Liver (tissue), 9 donors: ENCODE data around the gene TM9SF3. TPM values are rescaled to one million over a fixed set of nuclear protein-coding genes. Genes with fewer than 3 reads are reported as not detected.

Experiments
- DNase-seq: peaks from one replicate; pipeline ENCODE4 v3.0.0-alpha.2; 2017; ENCODE audit warnings: low spot score
- H3K27ac ChIP-seq, 2 donors: one replicate each; pipeline ENCODE4 v1.7.0; 2013; ENCODE audit warnings: inconsistent platforms in 2 of 2, low read length in 2 of 2, control low read depth in 1 of 2, low read depth in 1 of 2, mild to moderate bottlenecking in 1 of 2
- H3K27me3 ChIP-seq, 4 donors: one replicate each; pipeline versions ENCODE4 v1.6.1 to v1.7.0; 2013; ENCODE audit warnings: low read length in 3 of 4, inconsistent platforms in 1 of 4, mild to moderate bottlenecking in 1 of 4, moderate library complexity in 1 of 4; ENCODE audit not compliant: control insufficient read depth in 4 of 4, insufficient read depth in 4 of 4
- H3K36me3 ChIP-seq, 4 donors: one replicate each; pipeline versions ENCODE4 v1.6.1 to v1.7.0; 2013; ENCODE audit warnings: low read length in 3 of 4, mild to moderate bottlenecking in 3 of 4, low read depth in 1 of 4, moderate library complexity in 1 of 4; ENCODE audit not compliant: control insufficient read depth in 4 of 4, insufficient read depth in 3 of 4
- H3K4me1 ChIP-seq, 4 donors: one replicate each; pipeline versions ENCODE4 v1.6.1 to v1.7.0; 2013; ENCODE audit warnings: low read length in 3 of 4, mild to moderate bottlenecking in 3 of 4, moderate library complexity in 1 of 4; ENCODE audit not compliant: control insufficient read depth in 4 of 4, insufficient read depth in 4 of 4
- H3K4me3 ChIP-seq, 3 donors: one replicate each; pipeline versions ENCODE4 v1.6.1 to v1.7.0; 2013; ENCODE audit warnings: low read length in 3 of 3, control low read depth in 1 of 3, low read depth in 1 of 3, mild to moderate bottlenecking in 1 of 3
- H3K9ac ChIP-seq, 2 donors: one replicate each; pipeline ENCODE4 v1.7.0; 2013; ENCODE audit warnings: low read length in 2 of 2, mild to moderate bottlenecking in 2 of 2, moderate library complexity in 2 of 2, control low read depth in 1 of 2, low read depth in 1 of 2
- H3K9me3 ChIP-seq, 4 donors: one replicate each; pipeline versions ENCODE4 v1.6.1 to v1.7.0; 2013; ENCODE audit warnings: low read length in 3 of 4; ENCODE audit not compliant: control insufficient read depth in 4 of 4
- FOXA2 ChIP-seq: IDR thresholded peaks from 2 replicates; pipeline ENCODE4 v1.6.1; 2016; ENCODE audit warnings: antibody characterized with exemption
- GABPA ChIP-seq, 2 donors: IDR thresholded peaks in 1 of 2; conservative IDR thresholded peaks in 1 of 2; 2 replicates each; pipeline ENCODE4 v1.6.1; 2016; ENCODE audit warnings: antibody characterized with exemption in 2 of 2, mild to moderate bottlenecking in 1 of 2, moderate library complexity in 1 of 2
- HNF4A ChIP-seq, 2 donors: conservative IDR thresholded peaks; 2 replicates each; pipeline ENCODE4 v1.6.1; 2016; ENCODE audit warnings: antibody characterized with exemption in 2 of 2, mild to moderate bottlenecking in 2 of 2
- HNF4G ChIP-seq: IDR thresholded peaks from 2 replicates; pipeline ENCODE4 v1.6.1; 2016; ENCODE audit warnings: antibody characterized with exemption
- JUND ChIP-seq, 2 donors: IDR thresholded peaks; 2 replicates each; pipeline ENCODE4 v1.6.1; 2016; ENCODE audit warnings: antibody characterized with exemption in 2 of 2
- NR2F2 ChIP-seq: IDR thresholded peaks from 2 replicates; pipeline ENCODE4 v1.6.1; 2016; ENCODE audit warnings: antibody characterized with exemption
- RAD21 ChIP-seq, 2 donors: IDR thresholded peaks; 2 replicates each; pipeline ENCODE4 v1.6.1; 2016; ENCODE audit warnings: antibody characterized with exemption in 2 of 2, mild to moderate bottlenecking in 2 of 2
- RXRA ChIP-seq, 2 donors: IDR thresholded peaks; 2 replicates each; pipeline ENCODE4 v1.6.1; 2017 to 2018; ENCODE audit warnings: antibody characterized with exemption in 2 of 2, mild to moderate bottlenecking in 1 of 2
- SP1 ChIP-seq: IDR thresholded peaks from 2 replicates; pipeline ENCODE4 v1.6.1; 2018; ENCODE audit warnings: antibody characterized with exemption, mild to moderate bottlenecking
- TAF1 ChIP-seq: conservative IDR thresholded peaks from 2 replicates; pipeline ENCODE4 v1.6.1; 2016; ENCODE audit warnings: antibody characterized with exemption, mild to moderate bottlenecking
- YY1 ChIP-seq: IDR thresholded peaks from 2 replicates; pipeline ENCODE4 v1.6.1; 2016; ENCODE audit warnings: antibody characterized with exemption, mild to moderate bottlenecking
- WGBS: extraction: QIAGEN DNeasy Blood & Tissue Kit; methylation state at CpG from one replicate; pipeline ENCODE4 v1.1.7; 2013; 5-methylcytosine and 5-hydroxymethylcytosine counted together
- polyA plus RNA-seq, 2 donors: library from polyadenylated mRNA; stranded (reverse) in 1 of 2; unstranded in 1 of 2; fragments of 200-250 nt in 1 of 2; fragments of >200 nt in 1 of 2; fragmentation: Nextera tagmentation in 1 of 2; extraction: Ambion mirVana in 1 of 2; gene quantifications; one replicate each; pipeline versions ENCODE4 v1.2.1 to v1.2.3, GENCODE V29; 2013 to 2015
- total RNA-seq, 2 donors: library from RNA; depleted of rRNA; stranded (reverse); fragments of >200 nt; gene quantifications; one replicate each; pipeline ENCODE4 v1.2.3, GENCODE V29; 2014
- TF ChIP-seq, protein P1 (sequence below): IDR thresholded peaks from 2 replicates; pipeline ENCODE4 v1.6.1; 2016; ENCODE audit warnings: antibody characterized with exemption, mild to moderate bottlenecking
- TF ChIP-seq, protein P2 (sequence below): IDR thresholded peaks from 2 replicates; pipeline ENCODE4 v1.6.1; 2016; ENCODE audit warnings: antibody characterized with exemption
- TF ChIP-seq, protein P3 (sequence below): IDR thresholded peaks from 2 replicates; pipeline ENCODE4 v1.6.1; 2016; ENCODE audit warnings: antibody characterized with exemption
- TF ChIP-seq, protein P4 (sequence below): fragments of 150-350 bp; IDR thresholded peaks from 2 replicates; pipeline ENCODE4 v1.5.1; 2017; ENCODE audit warnings: improper control_type of control experiment, low read depth, low read length; ENCODE audit not compliant: missing input control
- donor health status: healthy.
- donor health status: healthy.
- donor health status: healthy.
- donor health status: healthy.
- donor health status: healthy.

TM9SF3 gene
- total and polyA plus RNA-seq, 4 donors: 20.5 to 115 (median 55.4) TPM

DNA sequence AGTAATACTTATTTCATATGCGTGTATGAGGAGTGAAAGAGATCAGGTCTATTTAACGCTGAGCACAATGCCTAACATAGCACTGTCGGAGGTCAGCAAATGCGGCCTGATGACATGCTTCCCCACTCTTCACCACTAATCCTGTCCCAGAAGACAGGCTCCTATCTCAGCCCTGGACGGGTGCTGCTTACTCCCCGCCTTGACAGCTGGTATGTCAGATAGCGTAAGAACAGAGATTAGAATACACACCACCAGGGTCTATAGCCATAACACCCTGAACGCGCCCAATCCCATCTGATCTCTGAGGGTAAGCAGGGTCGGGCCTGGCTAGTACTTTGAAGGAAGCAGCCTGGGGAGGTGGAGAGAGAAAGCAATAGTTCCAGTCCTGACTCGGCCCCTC, 32.3 kb upstream of the TM9SF3 start:
- no peak overlapping the region for H3K4me3 ChIP-seq
- 83% methylated on average over 11 of the region's 11 CpGs for WGBS
- H3K27me3 ChIP-seq: no peaks in the 10 kb centered on the region
- H3K4me1 ChIP-seq: peaks cover 0 to 10% (median 5%) of the 10 kb centered on the region in 4 donors
- DNase-seq: peak; percentile 78
- TF ChIP-seq HNF4G: no peak
- no peak for TF ChIP-seq YY1
- TF ChIP-seq SP1: no peak
- TF ChIP-seq, protein P1, sequence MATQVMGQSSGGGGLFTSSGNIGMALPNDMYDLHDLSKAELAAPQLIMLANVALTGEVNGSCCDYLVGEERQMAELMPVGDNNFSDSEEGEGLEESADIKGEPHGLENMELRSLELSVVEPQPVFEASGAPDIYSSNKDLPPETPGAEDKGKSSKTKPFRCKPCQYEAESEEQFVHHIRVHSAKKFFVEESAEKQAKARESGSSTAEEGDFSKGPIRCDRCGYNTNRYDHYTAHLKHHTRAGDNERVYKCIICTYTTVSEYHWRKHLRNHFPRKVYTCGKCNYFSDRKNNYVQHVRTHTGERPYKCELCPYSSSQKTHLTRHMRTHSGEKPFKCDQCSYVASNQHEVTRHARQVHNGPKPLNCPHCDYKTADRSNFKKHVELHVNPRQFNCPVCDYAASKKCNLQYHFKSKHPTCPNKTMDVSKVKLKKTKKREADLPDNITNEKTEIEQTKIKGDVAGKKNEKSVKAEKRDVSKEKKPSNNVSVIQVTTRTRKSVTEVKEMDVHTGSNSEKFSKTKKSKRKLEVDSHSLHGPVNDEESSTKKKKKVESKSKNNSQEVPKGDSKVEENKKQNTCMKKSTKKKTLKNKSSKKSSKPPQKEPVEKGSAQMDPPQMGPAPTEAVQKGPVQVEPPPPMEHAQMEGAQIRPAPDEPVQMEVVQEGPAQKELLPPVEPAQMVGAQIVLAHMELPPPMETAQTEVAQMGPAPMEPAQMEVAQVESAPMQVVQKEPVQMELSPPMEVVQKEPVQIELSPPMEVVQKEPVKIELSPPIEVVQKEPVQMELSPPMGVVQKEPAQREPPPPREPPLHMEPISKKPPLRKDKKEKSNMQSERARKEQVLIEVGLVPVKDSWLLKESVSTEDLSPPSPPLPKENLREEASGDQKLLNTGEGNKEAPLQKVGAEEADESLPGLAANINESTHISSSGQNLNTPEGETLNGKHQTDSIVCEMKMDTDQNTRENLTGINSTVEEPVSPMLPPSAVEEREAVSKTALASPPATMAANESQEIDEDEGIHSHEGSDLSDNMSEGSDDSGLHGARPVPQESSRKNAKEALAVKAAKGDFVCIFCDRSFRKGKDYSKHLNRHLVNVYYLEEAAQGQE: no peak
- TF ChIP-seq, protein P2, sequence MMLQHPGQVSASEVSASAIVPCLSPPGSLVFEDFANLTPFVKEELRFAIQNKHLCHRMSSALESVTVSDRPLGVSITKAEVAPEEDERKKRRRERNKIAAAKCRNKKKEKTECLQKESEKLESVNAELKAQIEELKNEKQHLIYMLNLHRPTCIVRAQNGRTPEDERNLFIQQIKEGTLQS: no peak
- TF ChIP-seq FOXA2: no peak
- TF ChIP-seq JUND (IDR thresholded peaks at IDR 0.05): no peak
- no peak for TF ChIP-seq GABPA (IDR thresholded peaks at IDR 0.05 in 1 of 2, conservative IDR thresholded peaks at IDR 0.05 in 1 of 2)
- TF ChIP-seq, protein P3, sequence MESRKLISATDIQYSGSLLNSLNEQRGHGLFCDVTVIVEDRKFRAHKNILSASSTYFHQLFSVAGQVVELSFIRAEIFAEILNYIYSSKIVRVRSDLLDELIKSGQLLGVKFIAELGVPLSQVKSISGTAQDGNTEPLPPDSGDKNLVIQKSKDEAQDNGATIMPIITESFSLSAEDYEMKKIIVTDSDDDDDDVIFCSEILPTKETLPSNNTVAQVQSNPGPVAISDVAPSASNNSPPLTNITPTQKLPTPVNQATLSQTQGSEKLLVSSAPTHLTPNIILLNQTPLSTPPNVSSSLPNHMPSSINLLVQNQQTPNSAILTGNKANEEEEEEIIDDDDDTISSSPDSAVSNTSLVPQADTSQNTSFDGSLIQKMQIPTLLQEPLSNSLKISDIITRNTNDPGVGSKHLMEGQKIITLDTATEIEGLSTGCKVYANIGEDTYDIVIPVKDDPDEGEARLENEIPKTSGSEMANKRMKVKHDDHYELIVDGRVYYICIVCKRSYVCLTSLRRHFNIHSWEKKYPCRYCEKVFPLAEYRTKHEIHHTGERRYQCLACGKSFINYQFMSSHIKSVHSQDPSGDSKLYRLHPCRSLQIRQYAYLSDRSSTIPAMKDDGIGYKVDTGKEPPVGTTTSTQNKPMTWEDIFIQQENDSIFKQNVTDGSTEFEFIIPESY: no peak
- TF ChIP-seq, protein P4, sequence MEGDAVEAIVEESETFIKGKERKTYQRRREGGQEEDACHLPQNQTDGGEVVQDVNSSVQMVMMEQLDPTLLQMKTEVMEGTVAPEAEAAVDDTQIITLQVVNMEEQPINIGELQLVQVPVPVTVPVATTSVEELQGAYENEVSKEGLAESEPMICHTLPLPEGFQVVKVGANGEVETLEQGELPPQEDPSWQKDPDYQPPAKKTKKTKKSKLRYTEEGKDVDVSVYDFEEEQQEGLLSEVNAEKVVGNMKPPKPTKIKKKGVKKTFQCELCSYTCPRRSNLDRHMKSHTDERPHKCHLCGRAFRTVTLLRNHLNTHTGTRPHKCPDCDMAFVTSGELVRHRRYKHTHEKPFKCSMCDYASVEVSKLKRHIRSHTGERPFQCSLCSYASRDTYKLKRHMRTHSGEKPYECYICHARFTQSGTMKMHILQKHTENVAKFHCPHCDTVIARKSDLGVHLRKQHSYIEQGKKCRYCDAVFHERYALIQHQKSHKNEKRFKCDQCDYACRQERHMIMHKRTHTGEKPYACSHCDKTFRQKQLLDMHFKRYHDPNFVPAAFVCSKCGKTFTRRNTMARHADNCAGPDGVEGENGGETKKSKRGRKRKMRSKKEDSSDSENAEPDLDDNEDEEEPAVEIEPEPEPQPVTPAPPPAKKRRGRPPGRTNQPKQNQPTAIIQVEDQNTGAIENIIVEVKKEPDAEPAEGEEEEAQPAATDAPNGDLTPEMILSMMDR: no peak
- TF ChIP-seq NR2F2: no peak
- no peak for TF ChIP-seq RAD21 (IDR thresholded peaks at IDR 0.05)
- no peak for TF ChIP-seq RXRA (IDR thresholded peaks at IDR 0.05)
- TF ChIP-seq TAF1: no peak
- TF ChIP-seq HNF4A (conservative IDR thresholded peaks at IDR 0.05): no peak
- peaks cover 13 to 75% (median 66%) of the 10 kb centered on the region in 4 donors for H3K36me3 ChIP-seq
- H3K9me3 ChIP-seq: no peaks in the 10 kb centered on the region
- H3K9ac ChIP-seq: no peak overlapping the region
- H3K27ac ChIP-seq: no peak overlapping the region

DNA sequence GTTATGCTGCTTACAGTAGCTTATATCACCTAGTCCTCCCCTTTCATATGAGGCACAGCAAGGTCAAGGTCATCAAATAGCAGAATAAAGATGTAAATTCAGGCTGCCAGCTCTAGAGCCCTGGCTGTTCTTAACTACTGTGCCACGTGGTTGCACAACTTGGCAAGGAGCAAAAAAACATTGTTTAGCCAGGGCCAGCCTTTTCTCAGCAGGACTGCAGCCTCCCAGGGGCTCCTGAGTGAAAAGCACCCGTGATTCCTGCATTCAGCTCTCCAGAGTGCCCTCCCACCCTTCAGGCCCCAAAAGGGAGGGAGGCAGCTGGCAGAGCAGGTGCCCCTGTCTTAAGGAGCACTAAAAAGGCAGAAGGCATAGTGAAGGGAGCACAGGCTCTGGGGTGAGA, 31.8 kb upstream of the TM9SF3 start:
- no peaks in the 10 kb centered on the region for H3K27me3 ChIP-seq
- H3K4me3 ChIP-seq: no peak overlapping the region
- 18% methylated on average over 2 of the region's 2 CpGs for WGBS
- H3K36me3 ChIP-seq: peaks cover 13 to 75% (median 65%) of the 10 kb centered on the region in 4 donors
- no peaks in the 10 kb centered on the region for H3K9me3 ChIP-seq
- H3K27ac ChIP-seq: no peak overlapping the region
- H3K4me1 ChIP-seq: peaks cover 0 to 10% (median 5%) of the 10 kb centered on the region in 4 donors
- peak; percentile 63 for DNase-seq
- no peak overlapping the region for H3K9ac ChIP-seq
- TF ChIP-seq GABPA (IDR thresholded peaks at IDR 0.05 in 1 of 2, conservative IDR thresholded peaks at IDR 0.05 in 1 of 2) (no peak), FOXA2 (no peak), RAD21 (IDR thresholded peaks at IDR 0.05) (peak; percentile 28 to 59), SP1 (no peak)
